ENCODE measurements around the gene TIMM50. TPM values are rescaled to one million over a fixed set of nuclear protein-coding genes. Genes with fewer than 3 reads are reported as not detected.

TIMM50 gene
- total RNA-seq, 6 donors from 2014 or later, result 47.8 to 80.9 (median 54.4) TPM

GRCh38 chr19:39532233-39533002 lies 51.8 kb downstream of the TIMM50 start, which contains the start of gene EID2B:
EID2B (minus strand) TSS chr19:39532852; CDS start chr19:39532802, 50 bp downstream.
- WGBS, 2 donors, result 0 to 1% methylated on average over 33 to 49 of the region's 65 CpGs
- H3K4me3 ChIP-seq, result peak within 1 kb of the TSS; percentile 82 to 99 (median 86)
- no peaks in the 10 kb centered on the region for H3K9me3 ChIP-seq
- H3K36me3 ChIP-seq, result no peaks in the 10 kb centered on the region
- ATAC-seq (ENCODE audit: low FRiP score in 2 of 2) (peak; percentile 97 to 99), DNase-seq (peak; percentile 92 to 97)
- H3K27me3 ChIP-seq, result no peaks in the 10 kb centered on the region
- H3K27ac ChIP-seq, result peak within 1 kb of the TSS; percentile 75 to 89 (median 86)
- TF ChIP-seq POLR2A (IDR thresholded peaks at IDR 0.05) (peak in 2 of 4 donors; percentile 47 to 76), CTCF (IDR thresholded peaks at IDR 0.05) (peak; percentile 98 to 100 (median 98)), EP300 (IDR thresholded peaks at IDR 0.05) (no peak), POLR2AphosphoS5 (IDR thresholded peaks at IDR 0.05) (peak in 1 of 2 donors; percentile 88)
- H3K4me1 ChIP-seq, result peaks cover 10 to 19% (median 17%) of the 10 kb centered on the region in 4 donors

DNA sequence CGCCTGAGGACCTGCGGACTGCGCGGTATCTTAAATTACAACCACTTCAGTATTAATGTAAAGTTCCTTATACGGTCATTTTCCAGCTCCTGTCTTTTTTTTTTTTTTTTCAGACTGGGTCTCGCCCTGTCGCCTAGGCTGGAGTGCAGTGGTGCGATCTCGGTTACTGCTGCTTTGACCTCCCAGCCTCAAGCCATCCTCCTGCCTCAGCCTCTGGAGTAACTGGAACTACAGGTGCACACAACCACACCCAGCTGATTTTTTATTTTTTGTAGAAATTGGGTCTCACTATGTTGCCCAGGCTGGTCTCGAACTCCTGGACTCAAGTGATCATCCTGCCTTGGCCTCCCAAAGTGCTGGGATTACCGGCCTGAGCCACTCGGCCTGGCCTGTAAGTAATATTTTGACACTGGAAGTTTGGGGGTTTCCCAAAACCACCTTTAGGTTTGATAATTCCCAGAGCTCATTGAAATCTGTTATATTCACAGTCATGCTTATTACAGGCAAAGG lies 52.4 kb downstream of the TIMM50 start:
- 21% methylated on average over 12 of the region's 12 CpGs for WGBS, 2 donors
- H3K27ac ChIP-seq, result peak overlapping the region in 3 of 4 donors; percentile 75 to 89 (median 86)
- ATAC-seq (ENCODE audit: low FRiP score in 2 of 2), result peak; percentile 3 to 17

DNA sequence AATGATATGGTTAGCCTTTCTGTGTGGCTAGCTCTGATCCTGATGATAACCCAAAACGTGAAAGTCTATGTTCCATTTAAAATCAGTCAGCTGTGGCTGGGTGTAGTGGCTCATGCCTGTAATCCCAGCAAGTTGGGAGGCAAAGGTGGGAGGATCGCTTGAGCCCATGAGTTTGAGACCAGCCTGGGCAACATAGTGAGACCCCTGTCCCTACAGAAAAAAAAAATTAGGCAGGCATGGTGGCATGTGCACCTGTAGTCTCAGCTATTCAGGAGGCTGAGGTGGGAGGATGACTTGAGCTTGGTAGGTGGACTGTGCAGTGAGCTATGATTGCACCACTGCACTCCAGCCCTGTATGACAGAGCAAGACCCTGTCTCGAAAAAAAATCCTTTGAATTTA lies 53.2 kb downstream of the TIMM50 start:
- WGBS, 2 donors, result 77 to 80% methylated on average over 3 of the region's 3 CpGs

More for the DNA sequence above, 52.4 kb downstream of the TIMM50 start:
- peak overlapping the region in 3 of 4 donors; percentile 82 to 88 (median 83) for H3K4me3 ChIP-seq
- no peaks in the 10 kb centered on the region for H3K9me3 ChIP-seq
- H3K36me3 ChIP-seq, result no peaks in the 10 kb centered on the region
- peaks cover 16 to 24% (median 18%) of the 10 kb centered on the region in 4 donors for H3K4me1 ChIP-seq
- TF ChIP-seq CTCF (IDR thresholded peaks at IDR 0.05) (no peak), POLR2A (IDR thresholded peaks at IDR 0.05) (no peak), POLR2AphosphoS5 (IDR thresholded peaks at IDR 0.05) (no peak), EP300 (IDR thresholded peaks at IDR 0.05) (no peak)
- H3K27me3 ChIP-seq, result no peaks in the 10 kb centered on the region
- DNase-seq, result no peak

GRCh38 chr19:39539165-39539517 lies 58.5 kb downstream of the TIMM50 start:
- no peaks in the 10 kb centered on the region for H3K9me3 ChIP-seq
- H3K27ac ChIP-seq, result peak overlapping the region; percentile 94 to 98 (median 96)
- 3 to 4% methylated on average over 10 of the region's 10 CpGs for WGBS, 2 donors
- peak overlapping the region; percentile 73 to 95 (median 85) for H3K4me3 ChIP-seq
- ATAC-seq (ENCODE audit: low FRiP score in 2 of 2) (no peak), DNase-seq (no peak)
- peaks cover 12 to 24% (median 19%) of the 10 kb centered on the region in 4 donors for H3K4me1 ChIP-seq
- no peaks in the 10 kb centered on the region for H3K27me3 ChIP-seq
- TF ChIP-seq POLR2AphosphoS5 (IDR thresholded peaks at IDR 0.05) (no peak), POLR2A (IDR thresholded peaks at IDR 0.05) (no peak), CTCF (IDR thresholded peaks at IDR 0.05) (no peak), EP300 (IDR thresholded peaks at IDR 0.05) (no peak)
- no peaks in the 10 kb centered on the region for H3K36me3 ChIP-seq

More for the DNA sequence above, 53.2 kb downstream of the TIMM50 start:
- Histone ChIP-seq H3K27me3 (no peaks in the 10 kb centered on the region), H3K4me3 (no peak overlapping the region), H3K9me3 (no peaks in the 10 kb centered on the region), H3K4me1 (peaks cover 24 to 32% (median 25%) of the 10 kb centered on the region in 4 donors), H3K36me3 (no peaks in the 10 kb centered on the region), H3K27ac (no peak overlapping the region)
- ATAC-seq (ENCODE audit: low FRiP score in 2 of 2), result no peak
- TF ChIP-seq EP300 (IDR thresholded peaks at IDR 0.05), result no peak
- no peak for TF ChIP-seq POLR2AphosphoS5 (IDR thresholded peaks at IDR 0.05)
- no peak for TF ChIP-seq CTCF (IDR thresholded peaks at IDR 0.05)
- TF ChIP-seq POLR2A (IDR thresholded peaks at IDR 0.05), result no peak
- no peak for DNase-seq
